Chondrocyte (in vitro differentiated cells): ENCODE results near the gene ESPN. TPM values are rescaled to one million over a fixed set of nuclear protein-coding genes. Genes with fewer than 3 reads are reported as not detected.
A peak's percentile ranks its signal among the peaks of the same experiment; 100 is the strongest.

ENCODE experiments used
- DNase-seq: peaks from one replicate; pipeline ENCODE4 v3.0.0; 2021; ENCODE audit warnings: mixed read lengths, low spot score
- H3K27ac Mint-ChIP-seq: one replicate; pipeline ENCODE4 v1.8.0; 2021; ENCODE audit warnings: mild to moderate bottlenecking, moderate library complexity, mixed read lengths; ENCODE audit not compliant: unreplicated experiment
- H3K27me3 Mint-ChIP-seq: 2 replicates; pipeline ENCODE4 v1.8.0; 2021; ENCODE audit warnings: low read depth, mixed read lengths
- H3K36me3 Mint-ChIP-seq: 2 replicates; pipeline ENCODE4 v1.8.0; 2021; ENCODE audit warnings: low read depth, mixed read lengths
- H3K4me1 Mint-ChIP-seq: 2 replicates; pipeline ENCODE4 v1.8.0; 2021; ENCODE audit warnings: low read depth, mild to moderate bottlenecking, mixed read lengths
- H3K4me3 Mint-ChIP-seq: one replicate; pipeline ENCODE4 v1.8.0; 2021; ENCODE audit warnings: mild to moderate bottlenecking, moderate library complexity, mixed read lengths; ENCODE audit not compliant: unreplicated experiment
- H3K9me3 Mint-ChIP-seq: 2 replicates; pipeline ENCODE4 v1.8.0; 2021; ENCODE audit warnings: low read depth, mixed read lengths
- CTCF ChIP-seq: fragments of 200-600 bp; sonication (generic); IDR thresholded peaks from 2 replicates; pipeline ENCODE4 v1.5.0; 2021; ENCODE audit warnings: antibody characterized with exemption, mild to moderate bottlenecking, moderate library complexity
- total RNA-seq: library from RNA; stranded (reverse); gene quantifications from 3 replicates; pipeline ENCODE4 v1.2.1, GENCODE V29; 2021

Gene ESPN
- total RNA-seq, 1 donor from 2014 or later = 0.57 TPM

- Mint-ChIP-seq H3K27me3 (peaks cover 30% of the 10 kb centered on the region), H3K9me3 (no peaks in the 10 kb centered on the region), H3K4me1 (peaks cover 9% of the 10 kb centered on the region), H3K36me3 (no peaks in the 10 kb centered on the region), H3K27ac (no peak overlapping the region), H3K4me3 (no peak overlapping the region)
- TF ChIP-seq CTCF = no peak
- DNase-seq = no peak
These were observed 14.2 kb upstream of the ESPN start for GRCh38 chr1:6410248-6410893.

- Mint-ChIP-seq H3K27me3 (peaks cover 46% of the 10 kb centered on the region), H3K4me3 (no peak overlapping the region), H3K36me3 (no peaks in the 10 kb centered on the region), H3K4me1 (peaks cover 12% of the 10 kb centered on the region), H3K27ac (no peak overlapping the region), H3K9me3 (no peaks in the 10 kb centered on the region)
- TF ChIP-seq CTCF = no peak
- DNase-seq = no peak
These were observed 11.7 kb upstream of the ESPN start for GRCh38 chr1:6412896-6413295.

GRCh38 chr1:6414443-6414844, 10.1 kb upstream of the ESPN start:
- no peaks in the 10 kb centered on the region for H3K36me3 Mint-ChIP-seq
- no peak for DNase-seq
- H3K27ac Mint-ChIP-seq = no peak overlapping the region
- no peaks in the 10 kb centered on the region for H3K9me3 Mint-ChIP-seq
- H3K27me3 Mint-ChIP-seq = peaks cover 48% of the 10 kb centered on the region
- TF ChIP-seq CTCF = peak; percentile 76
- peaks cover 15% of the 10 kb centered on the region for H3K4me1 Mint-ChIP-seq
- H3K4me3 Mint-ChIP-seq = peak overlapping the region; percentile 36

GRCh38 chr1:6414881-6415626, 9.5 kb upstream of the ESPN start:
- Mint-ChIP-seq H3K4me3 (peak overlapping the region; percentile 36), H3K27ac (no peak overlapping the region), H3K27me3 (peaks cover 48% of the 10 kb centered on the region), H3K9me3 (no peaks in the 10 kb centered on the region), H3K36me3 (no peaks in the 10 kb centered on the region), H3K4me1 (peaks cover 15% of the 10 kb centered on the region)
- no peak for DNase-seq
- no peak for TF ChIP-seq CTCF

- H3K9me3 Mint-ChIP-seq = no peaks in the 10 kb centered on the region
- no peak overlapping the region for H3K27ac Mint-ChIP-seq
- peaks cover 15% of the 10 kb centered on the region for H3K4me1 Mint-ChIP-seq
- peaks cover 50% of the 10 kb centered on the region for H3K27me3 Mint-ChIP-seq
- no peak for TF ChIP-seq CTCF
- no peaks in the 10 kb centered on the region for H3K36me3 Mint-ChIP-seq
- no peak for DNase-seq
- H3K4me3 Mint-ChIP-seq = no peak overlapping the region
These were observed 8.3 kb upstream of the ESPN start for GRCh38 chr1:6416295-6416656.
